ENCODE results near the gene PARVB. TPM values are rescaled to one million over a fixed set of nuclear protein-coding genes. Genes with fewer than 3 reads are reported as not detected.

PARVB gene
- total RNA-seq, 1 experiment from 2014 or later = 2.3 TPM

GRCh38 chr22:44159811-44160210, 135.7 kb downstream of the PARVB start:
- DNase-seq (ENCODE audit: low spot score) = no peak

- DNase-seq (ENCODE audit: low spot score) = no peak
These were observed 136.3 kb downstream of the PARVB start for GRCh38 chr22:44160421-44160820.

DNA sequence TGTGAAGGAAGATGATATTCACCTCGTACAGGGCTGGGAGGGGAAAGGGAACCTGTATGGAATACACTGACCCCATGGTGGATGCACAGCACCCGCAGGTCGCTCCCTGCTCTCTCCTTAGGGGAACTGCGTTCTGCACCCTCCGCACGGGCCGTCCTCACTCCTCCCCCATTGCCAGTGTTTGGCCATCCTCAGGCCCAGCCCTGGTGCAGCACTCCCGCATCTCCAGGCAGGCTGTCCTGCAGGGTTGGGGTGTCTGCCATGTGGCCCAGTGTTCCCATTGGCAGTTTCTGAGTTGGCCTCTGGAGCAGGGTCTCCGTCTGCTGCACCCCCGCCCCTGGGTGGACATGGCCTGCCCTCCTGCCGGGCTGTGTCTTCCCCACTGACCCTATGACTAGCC, 137.6 kb downstream of the PARVB start:
- no peak for DNase-seq (ENCODE audit: low spot score)

DNA sequence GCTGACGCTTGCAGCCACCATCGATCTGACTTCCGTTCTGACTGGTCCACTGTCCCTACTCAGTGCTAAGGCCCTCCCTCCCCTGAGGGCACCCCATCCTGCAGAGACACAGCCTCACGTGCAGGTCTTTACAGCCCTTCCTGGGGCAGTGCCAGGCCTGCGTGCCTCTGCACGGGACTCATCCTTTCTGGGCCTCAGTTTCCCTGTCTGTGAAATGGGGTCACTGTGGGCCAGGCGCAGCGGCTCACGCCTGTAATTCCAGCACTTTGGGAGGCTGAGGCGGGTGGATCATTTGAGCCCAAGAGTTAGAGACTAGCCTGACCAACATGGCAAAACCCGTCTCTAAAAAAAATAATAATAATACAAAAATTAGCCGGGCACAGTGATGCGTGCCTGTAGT, 138.9 kb downstream of the PARVB start:
- no peak for DNase-seq (ENCODE audit: low spot score)

- no peak for DNase-seq (ENCODE audit: low spot score)
These were observed 139.4 kb downstream of the PARVB start for GRCh38 chr22:44163536-44163935.

DNA sequence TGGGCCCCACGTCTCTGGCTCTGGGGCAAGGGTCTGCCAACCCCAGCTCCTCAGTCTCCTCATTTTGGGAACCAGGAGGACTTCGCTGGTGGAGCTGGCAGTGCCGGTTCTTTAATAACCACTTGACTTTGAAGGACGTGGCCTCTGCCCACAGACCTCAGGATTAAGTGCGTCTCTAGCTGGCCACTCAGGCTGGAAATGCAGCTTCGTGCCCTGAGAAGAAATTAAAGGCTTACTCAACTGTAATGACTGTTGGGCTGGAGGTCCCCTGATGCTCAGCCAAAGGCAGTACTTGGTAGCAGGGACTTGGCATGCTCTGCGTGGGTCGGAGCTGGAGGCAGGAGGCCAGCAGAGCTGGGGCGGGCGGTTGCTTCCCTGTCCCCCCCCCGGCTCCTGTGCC, 139.9 kb downstream of the PARVB start:
- DNase-seq (ENCODE audit: low spot score) = no peak

- no peak for DNase-seq (ENCODE audit: low spot score)
These were observed 141.3 kb downstream of the PARVB start for GRCh38 chr22:44165286-44165874.

DNA sequence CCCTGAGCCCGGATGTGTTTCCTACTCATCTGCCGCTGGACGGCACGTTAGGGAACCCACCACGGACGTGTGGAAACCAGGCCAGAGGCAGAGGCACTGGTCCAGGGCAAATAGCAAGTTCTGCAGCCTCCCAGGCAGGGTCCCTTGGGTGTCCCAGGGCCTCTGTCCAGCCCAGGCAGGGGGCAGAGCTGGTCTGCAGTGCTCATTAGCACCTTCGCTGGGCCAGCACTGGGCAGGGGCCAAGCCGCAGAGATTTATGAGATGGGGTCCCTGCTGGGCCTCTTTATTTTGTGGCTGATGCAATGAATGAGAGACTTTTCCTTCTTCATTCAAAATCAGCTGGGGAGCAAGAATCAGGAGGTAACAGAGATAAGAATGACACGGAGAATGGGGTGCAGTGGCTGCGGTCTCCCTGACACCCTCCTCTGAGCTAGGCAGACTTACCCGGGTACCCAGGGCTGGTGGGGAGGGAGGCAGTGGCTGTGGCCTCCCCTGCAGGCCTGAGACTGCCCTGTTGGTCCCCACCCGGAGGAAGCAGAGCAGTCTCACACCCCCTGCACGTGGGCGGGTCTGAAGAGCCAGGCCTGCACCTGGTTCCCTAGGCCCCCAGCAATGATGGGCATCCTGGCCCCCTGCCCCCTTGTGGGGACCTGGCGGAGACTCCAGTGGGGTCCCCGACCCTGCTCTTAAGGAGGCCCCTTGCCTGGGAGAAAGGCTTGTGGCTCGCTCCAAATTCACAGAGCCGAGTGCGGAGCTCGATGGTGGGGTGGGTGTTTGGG, 142.6 kb downstream of the PARVB start:
- no peak for DNase-seq (ENCODE audit: low spot score)

GRCh38 chr22:44167501-44167900, 143.4 kb downstream of the PARVB start:
- DNase-seq (ENCODE audit: low spot score) = no peak

GRCh38 chr22:44168206-44168605, 144.1 kb downstream of the PARVB start:
- DNase-seq (ENCODE audit: low spot score) = no peak

DNA sequence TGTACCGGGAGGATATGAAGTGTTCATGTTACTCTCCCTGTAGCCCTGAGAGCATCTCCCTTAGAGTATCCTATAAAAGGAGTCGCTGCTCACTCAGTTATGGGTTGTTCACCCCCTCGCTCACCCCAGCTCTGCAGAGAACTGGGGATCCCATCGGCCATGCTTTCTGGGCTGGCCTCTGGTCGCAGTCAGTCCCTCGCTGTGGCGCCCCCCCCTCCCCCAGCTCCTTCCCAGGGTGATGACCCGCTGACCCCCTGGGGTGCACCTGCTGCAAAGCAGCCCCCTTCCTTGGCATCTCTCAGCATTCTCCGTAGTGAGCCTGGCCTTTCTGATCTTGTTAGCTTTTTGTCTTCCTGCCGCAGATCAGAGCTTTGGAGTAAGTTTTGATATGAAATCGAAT, 146.4 kb downstream of the PARVB start:
- DNase-seq (ENCODE audit: low spot score) = no peak

- DNase-seq (ENCODE audit: low spot score) = no peak
These were observed 147.5 kb downstream of the PARVB start for GRCh38 chr22:44171561-44171960.

GRCh38 chr22:44172370-44173108, 148.4 kb downstream of the PARVB start:
- no peak for DNase-seq (ENCODE audit: low spot score)

GRCh38 chr22:44173154-44173553, 149.1 kb downstream of the PARVB start:
- DNase-seq (ENCODE audit: low spot score) = no peak

- DNase-seq (ENCODE audit: low spot score) = no peak
These were observed 151.6 kb downstream of the PARVB start for GRCh38 chr22:44175676-44176075.

DNA sequence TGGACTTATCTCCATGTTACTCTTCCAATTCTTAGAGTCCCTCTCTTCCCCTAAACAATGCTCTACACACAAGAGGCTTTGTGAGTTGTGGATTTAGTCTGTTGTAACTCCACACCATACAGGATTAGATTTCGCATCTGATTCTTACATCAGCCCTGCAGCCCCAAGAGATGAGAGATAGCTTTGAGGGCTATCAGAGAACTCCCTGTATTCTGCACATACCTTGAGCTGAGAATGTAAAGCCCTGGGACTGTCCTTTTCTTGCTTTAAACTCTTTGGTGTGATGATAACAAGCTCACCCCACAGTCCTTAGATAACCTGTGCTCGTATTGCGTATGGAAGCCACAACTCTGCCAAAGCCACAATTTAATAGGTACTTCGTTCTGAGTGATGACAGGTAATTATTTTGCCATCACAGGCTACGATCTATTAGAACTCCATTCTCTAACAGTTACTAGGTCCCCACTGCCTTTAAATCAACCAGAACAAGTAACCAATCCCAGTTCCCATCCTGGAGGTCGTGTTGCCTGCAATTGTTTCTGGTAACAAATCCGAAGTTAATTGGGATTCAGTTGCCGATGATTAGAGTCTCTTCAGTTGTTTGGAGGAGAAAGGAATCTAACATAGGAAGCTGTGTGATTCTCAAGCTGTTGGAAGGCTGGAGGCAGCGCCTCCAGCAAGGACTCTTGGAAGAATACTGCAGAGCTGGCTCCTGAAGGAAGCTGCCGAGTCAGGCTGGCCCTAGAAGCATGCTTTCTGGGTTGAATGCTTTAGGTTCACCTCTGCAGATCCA, 155.3 kb downstream of the PARVB start:
- no peak for DNase-seq (ENCODE audit: low spot score)

GRCh38 chr22:44179989-44180705, 156.0 kb downstream of the PARVB start:
- DNase-seq (ENCODE audit: low spot score) = no peak

DNA sequence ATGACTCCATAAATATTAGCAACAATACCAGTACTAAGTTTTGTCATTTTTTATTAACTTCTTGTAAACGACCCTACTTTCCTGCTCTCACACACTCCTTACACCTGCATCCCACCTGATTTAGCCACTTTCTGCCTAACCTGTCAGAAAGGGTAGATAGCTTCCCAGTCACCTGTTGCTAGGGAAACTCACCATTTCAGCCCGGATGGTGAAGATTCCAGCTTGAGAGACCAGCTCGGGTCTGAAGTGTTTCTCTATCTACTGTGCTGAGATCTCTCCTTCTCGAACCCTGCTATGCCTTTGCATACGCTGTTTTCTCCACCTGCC, 156.6 kb downstream of the PARVB start, which contains the start of gene PARVG:
TSS of gene PARVG (plus strand) at position 220 of the 327 bp plus-strand sequence. CDS start 2,405 bp downstream, outside the sequence.
- no peak for DNase-seq (ENCODE audit: low spot score)

DNA sequence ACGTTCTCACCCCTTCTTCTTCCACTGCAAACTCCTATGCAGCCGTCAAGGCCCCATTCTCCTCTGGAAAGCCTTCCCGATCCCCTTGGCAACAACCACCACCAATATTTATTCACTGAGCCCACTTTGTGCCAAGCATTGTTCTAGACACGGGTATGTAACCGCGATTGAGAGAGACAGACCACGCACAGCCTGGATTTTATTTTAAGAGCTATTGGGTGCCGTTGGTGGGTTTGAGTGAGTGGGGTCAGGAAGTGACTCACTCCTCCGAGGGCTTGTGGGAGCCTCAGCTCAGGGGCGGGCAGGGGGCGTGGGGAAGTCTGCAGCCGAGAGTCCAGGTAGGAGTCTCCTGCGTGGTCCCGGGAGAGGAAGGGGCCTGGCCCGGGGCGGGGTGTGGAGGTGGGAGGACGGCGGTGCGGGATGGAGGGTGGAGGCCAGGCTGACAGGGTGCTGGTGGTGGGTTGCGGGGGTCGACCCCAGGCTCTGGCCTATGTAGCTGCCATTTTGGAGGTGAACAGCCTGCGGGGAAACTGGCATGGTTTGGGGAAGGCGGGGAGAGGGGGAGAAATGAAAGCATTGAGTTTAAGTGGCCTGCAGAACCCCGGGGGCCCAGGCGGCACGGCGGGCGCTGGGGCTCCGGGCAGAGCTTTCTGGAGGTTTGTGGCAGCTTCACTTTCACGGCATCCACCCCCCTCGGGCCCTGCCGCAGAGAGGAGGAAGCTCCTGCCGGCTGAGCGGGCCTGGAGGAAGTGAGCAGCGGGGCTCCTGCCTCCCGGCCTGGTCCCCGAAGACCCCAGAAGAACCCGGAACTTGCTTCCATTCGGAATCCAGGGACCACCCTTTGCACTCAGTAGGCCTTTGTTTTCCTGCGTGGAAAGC, 157.2 kb downstream of the PARVB start:
- DNase-seq (ENCODE audit: low spot score) = no peak

GRCh38 chr22:44181912-44182587, 157.9 kb downstream of the PARVB start:
- no peak for DNase-seq (ENCODE audit: low spot score)
